GM12878 (cell line): ENCODE measurements around the gene MGME1. TPM values are rescaled to one million over a fixed set of nuclear protein-coding genes. Genes with fewer than 3 reads are reported as not detected.

Experiments
- ATAC-seq: fragments of 200-7000 bp; cut with Tn5 transposase; 3 replicates; pipeline ENCODE4 v1.9.1; 2020; ENCODE audit warnings: mild to moderate bottlenecking, moderate library complexity
- Bru-seq: library from RNA; stranded (reverse); fragments of 400-500 nt; gene quantifications from one replicate; lab custom pipeline; 2021; lab: Mats Ljungman, UMichigan
- BruChase-seq, 2 experiments: library from RNA; stranded (reverse); fragments of 400-500 nt; gene quantifications; one replicate each; lab custom pipeline; 2021; lab: Mats Ljungman, UMichigan
- BruUV-seq: library from RNA; stranded (reverse); fragments of 400-500 nt; replicated peaks from 2 replicates; lab custom pipeline; 2021; lab: Mats Ljungman, UMichigan
- CTCF ChIA-PET: fragments of 300-600 bp; sonication (Branson Sonifier 250); formaldehyde crosslinking; extraction: SDS; loops from one replicate; lab custom pipeline; 2021; ENCODE audit warnings: inconsistent platforms; lab: Yijun Ruan, JAX
- POLR2A ChIA-PET: fragments of 350-600 bp; formaldehyde crosslinking; extraction: SDS; loops from one replicate; lab custom pipeline; 2021; ENCODE audit warnings: inconsistent platforms; lab: Charles Lee
- RAD21 ChIA-PET: fragments of 300-600 bp; sonication (Branson Sonifier 250); formaldehyde crosslinking; loops from one replicate; lab custom pipeline; 2023; ENCODE audit warnings: antibody characterized with exemption; ENCODE audit not compliant: unreplicated experiment; lab: Charles Lee
- SMC1A ChIA-PET: fragments of 300-600 bp; sonication (Branson Sonifier 250); formaldehyde crosslinking; loops from one replicate; lab custom pipeline; 2023; ENCODE audit not compliant: unreplicated experiment, uncharacterized antibody; lab: Charles Lee
- DNase-seq: peaks from one replicate; pipeline ENCODE4 v3.0.0-alpha.2; 2011; ENCODE audit warnings: low read depth, low spot score
- FAIRE-seq: peaks from 3 replicates; lab custom pipeline; 2011; peaks lifted over from hg19 to GRCh38; lab: Jason Lieb, UNC
- H2AFZ ChIP-seq: 2 replicates; pipeline ENCODE4 v1.6.0; 2011; ENCODE audit warnings: low read depth, low read length, control low read depth; ENCODE audit not compliant: control insufficient read depth
- H3K27ac ChIP-seq: 2 replicates; pipeline ENCODE4 v1.5.1; 2011; ENCODE audit warnings: control low read depth; ENCODE audit not compliant: control insufficient read depth, insufficient read depth
- H3K27me3 ChIP-seq, 2 experiments: replicated peaks in 1 of 2; 2 replicates each; pipeline versions ENCODE4 v1.6.0 to v1.6.1; 2011; ENCODE audit warnings: low read length in 1 of 2; ENCODE audit not compliant: control insufficient read depth in 2 of 2, insufficient read depth in 2 of 2
- H3K36me3 ChIP-seq, 2 experiments: 2 replicates each; pipeline ENCODE4 v1.5.1; 2011; ENCODE audit warnings: low read length in 1 of 2; ENCODE audit not compliant: control insufficient read depth in 2 of 2, insufficient read depth in 2 of 2
- H3K4me1 ChIP-seq: 2 replicates; pipeline ENCODE4 v1.6.1; 2011; ENCODE audit warnings: mild to moderate bottlenecking, low read length, moderate library complexity, mixed read lengths; ENCODE audit not compliant: control insufficient read depth, insufficient read depth
- H3K4me2 ChIP-seq: 2 replicates; pipeline ENCODE4 v1.6.0; 2011; ENCODE audit warnings: control low read depth; ENCODE audit not compliant: control insufficient read depth, insufficient read depth
- H3K4me3 ChIP-seq: fragments of 200-600 bp; sonication (generic); 2 replicates; pipeline ENCODE4 v1.5.1; 2016
- H3K79me2 ChIP-seq: 2 replicates; pipeline ENCODE4 v1.6.0; 2011; ENCODE audit warnings: low read length; ENCODE audit not compliant: control insufficient read depth, insufficient read depth
- H3K9ac ChIP-seq: 2 replicates; pipeline ENCODE4 v1.8.0; 2011; ENCODE audit warnings: low read length, control low read depth, mixed read lengths; ENCODE audit not compliant: control insufficient read depth, insufficient read depth
- H3K9me3 ChIP-seq: replicated peaks from 3 replicates; pipeline ENCODE4 v1.5.1; 2011; ENCODE audit warnings: mild to moderate bottlenecking, low read length; ENCODE audit not compliant: control insufficient read depth, insufficient read depth
- H4K20me1 ChIP-seq: 2 replicates; pipeline ENCODE4 v1.6.0; 2011; ENCODE audit not compliant: control insufficient read depth, insufficient read depth
- ETV6 ChIP-seq, 2 experiments: fragments of 450-650 bp in 1 of 2; IDR thresholded peaks in 1 of 2; conservative IDR thresholded peaks in 1 of 2; 2 replicates each; pipeline ENCODE4 v1.6.1; 2014; ENCODE audit warnings: antibody characterized with exemption in 1 of 2, borderline replicate concordance in 1 of 2, low read depth in 1 of 2, mild to moderate bottlenecking in 1 of 2, moderate library complexity in 1 of 2
- SRF ChIP-seq, 2 experiments: IDR thresholded peaks; 2 replicates each; pipeline ENCODE4 v1.6.1; 2011; ENCODE audit warnings: low read depth in 2 of 2, low read length in 2 of 2, mild to moderate bottlenecking in 1 of 2, moderate library complexity in 1 of 2
- STAT3 ChIP-seq: IDR thresholded peaks from 2 replicates; pipeline ENCODE4 v1.6.1; 2011; ENCODE audit warnings: low read depth, low read length, improper control_type of control experiment
- TAF1 ChIP-seq: IDR thresholded peaks from 2 replicates; pipeline ENCODE4 v1.6.1; 2011; ENCODE audit warnings: mild to moderate bottlenecking, low read depth, low read length, borderline replicate concordance
- ZNF622 ChIP-seq: fragments of 450-650 bp; IDR thresholded peaks from 2 replicates; pipeline ENCODE4 v1.6.1; 2017; ENCODE audit warnings: mild to moderate bottlenecking, inconsistent platforms
- WGBS: methylation state at CpG from one replicate; pipeline ENCODE4 v1.1.6; 2016; ENCODE audit warnings: low lambda C conversion rate; ENCODE audit not compliant: insufficient replicate concordance, insufficient coverage; ENCODE audit errors: missing lambda C conversion rate; 5-methylcytosine and 5-hydroxymethylcytosine counted together
- in situ Hi-C: fragments of 300-500 bp; cut with MboI; formaldehyde crosslinking; loops from 9 replicates; pipeline ENCODE4 v1.14.3; 2018; ENCODE audit warnings: mixed read lengths
- intact Hi-C: fragments of 100-400 bp; cut with micrococcal nuclease; formaldehyde crosslinking; loops from one replicate; pipeline ENCODE4 v1.14.2; 2022; ENCODE audit not compliant: unreplicated experiment
- long read RNA-seq, 2 experiments: library from polyadenylated mRNA; unstranded; transcript quantifications; one replicate each; pipeline ENCODE4 v2.0.0, GENCODE V29; 2019 to 2020
- polyA minus RNA-seq, 3 experiments: library from RNA; depleted of rRNA, polyadenylated mRNA; stranded (reverse); fragments of >200 nt; gene quantifications; 2 replicates each; pipeline ENCODE4 v1.2.3, GENCODE V29; 2011
- polyA plus RNA-seq, 11 experiments: library from polyadenylated mRNA; depleted of rRNA in 4 of 11; unstranded in 6 of 11; stranded (reverse) in 5 of 11; fragments of >200 nt; fragmentation: Nextera tagmentation in 4 of 11; fragmentation: Illumina TruSeq in 1 of 11; extraction: Ambion mirVana in 4 of 11; extraction: Trizol in 1 of 11; gene quantifications; 1 replicate in 1 of 11; 2 replicates in 10 of 11; pipeline versions ENCODE4 v1.2.1 to v1.2.3, GENCODE V29; 2011 to 2016; ENCODE audit warnings: inconsistent platforms in 2 of 11, missing spikeins in 2 of 11, low read depth in 1 of 11
- total RNA-seq, 4 experiments: library from RNA; depleted of rRNA in 3 of 4; stranded (reverse); fragments of >200 nt in 3 of 4; fragmentation: Illumina TruSeq in 1 of 4; extraction: Trizol in 1 of 4; gene quantifications; 2 replicates each; pipeline versions ENCODE4 v1.2.1 to v1.2.3, GENCODE V29; 2013 to 2021
- TF ChIP-seq, protein P1 (sequence below): fragments of 150-350 bp; IDR thresholded peaks from 2 replicates; pipeline ENCODE4 v1.6.1; 2016; ENCODE audit warnings: low read depth, low read length
- TF ChIP-seq, protein P2 (sequence below): fragments of 450-650 bp; IDR thresholded peaks from 2 replicates; pipeline ENCODE4 v1.6.1; 2017; ENCODE audit warnings: low read depth, mild to moderate bottlenecking, moderate library complexity

The MGME1 gene, protein sequence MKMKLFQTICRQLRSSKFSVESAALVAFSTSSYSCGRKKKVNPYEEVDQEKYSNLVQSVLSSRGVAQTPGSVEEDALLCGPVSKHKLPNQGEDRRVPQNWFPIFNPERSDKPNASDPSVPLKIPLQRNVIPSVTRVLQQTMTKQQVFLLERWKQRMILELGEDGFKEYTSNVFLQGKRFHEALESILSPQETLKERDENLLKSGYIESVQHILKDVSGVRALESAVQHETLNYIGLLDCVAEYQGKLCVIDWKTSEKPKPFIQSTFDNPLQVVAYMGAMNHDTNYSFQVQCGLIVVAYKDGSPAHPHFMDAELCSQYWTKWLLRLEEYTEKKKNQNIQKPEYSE
- total RNA-seq (2013; cell fraction: nucleolus; rRNA removed): 31.0 and 35.6 TPM in 2 replicates
- total RNA-seq (2014; rRNA removed) (15.7 and 18.0 TPM in 2 replicates), total RNA-seq (2014; rRNA removed; fragmentation: Illumina TruSeq; extraction: Trizol) (33.6 and 33.7 TPM in 2 replicates), total RNA-seq (2021) (26.8 and 27.6 TPM in 2 replicates), polyA plus RNA-seq (2011; rRNA removed) (35.2 and 46.4 TPM in 2 replicates), polyA plus RNA-seq (2014; fragmentation: Illumina TruSeq; extraction: Trizol) (44.8 and 48.9 TPM in 2 replicates), polyA plus RNA-seq (2014; fragmentation: Nextera tagmentation; extraction: Ambion mirVana) (10 to 100 TPM; 13.4 to 14.1 TPM), polyA plus RNA-seq (2014; rRNA removed) (21.2 and 24.7 TPM in 2 replicates), polyA plus RNA-seq (2016; fragmentation: Nextera tagmentation; extraction: Ambion mirVana) (10 to 100 TPM; 37.9 to 40.8 TPM), polyA minus RNA-seq (2011; rRNA and poly(A)+ RNA removed) (23.3 and 27.0 TPM in 2 replicates), Bru-seq, nascent RNA (percentile 85 among the genes with signal in this experiment), BruChase-seq, experiment 1, labeled RNA remaining after a 6-hour chase (percentile 74 among the genes with signal in this experiment), BruChase-seq, experiment 2, labeled RNA remaining after a 2-hour chase (percentile 80 among the genes with signal in this experiment)
- polyA plus RNA-seq (2011; ENCODE audit: low read depth): 24.8 TPM
- 16.6 and 18.2 TPM in 2 replicates for polyA plus RNA-seq (2011; cell fraction: cytosol; rRNA removed)
- polyA plus RNA-seq (2011; cell fraction: nucleus; rRNA removed): 15.8 and 17.2 TPM in 2 replicates
- 23.4 and 24.9 TPM in 2 replicates for polyA plus RNA-seq (2012)
- 14.6 and 16.2 TPM in 2 replicates for polyA minus RNA-seq (2011; cell fraction: cytosol; rRNA and poly(A)+ RNA removed)
- 18.8 and 21.9 TPM in 2 replicates for polyA minus RNA-seq (2011; cell fraction: nucleus; rRNA and poly(A)+ RNA removed)
- long read RNA-seq, experiment 1, transcript MGME1-203 (5 exons, 2,336 nt): major isoform, 13 of 28 reads
- long read RNA-seq, experiment 1, partial matches to known transcripts: 5 of 28 reads
- long read RNA-seq, experiment 1, other reads (novel, unspliced or antisense): 6 of 28 reads
- long read RNA-seq, experiment 2, transcript MGME1-203 (5 exons, 2,336 nt): major isoform, 108 of 216 reads
- long read RNA-seq, experiment 2, transcript MGME1-205 (3 exons, 740 nt): minor isoform, 9 of 216 reads
- long read RNA-seq, experiment 2, partial matches to known transcripts: 58 of 216 reads
- long read RNA-seq, experiment 2, other reads (novel, unspliced or antisense): 36 of 216 reads

DNA sequence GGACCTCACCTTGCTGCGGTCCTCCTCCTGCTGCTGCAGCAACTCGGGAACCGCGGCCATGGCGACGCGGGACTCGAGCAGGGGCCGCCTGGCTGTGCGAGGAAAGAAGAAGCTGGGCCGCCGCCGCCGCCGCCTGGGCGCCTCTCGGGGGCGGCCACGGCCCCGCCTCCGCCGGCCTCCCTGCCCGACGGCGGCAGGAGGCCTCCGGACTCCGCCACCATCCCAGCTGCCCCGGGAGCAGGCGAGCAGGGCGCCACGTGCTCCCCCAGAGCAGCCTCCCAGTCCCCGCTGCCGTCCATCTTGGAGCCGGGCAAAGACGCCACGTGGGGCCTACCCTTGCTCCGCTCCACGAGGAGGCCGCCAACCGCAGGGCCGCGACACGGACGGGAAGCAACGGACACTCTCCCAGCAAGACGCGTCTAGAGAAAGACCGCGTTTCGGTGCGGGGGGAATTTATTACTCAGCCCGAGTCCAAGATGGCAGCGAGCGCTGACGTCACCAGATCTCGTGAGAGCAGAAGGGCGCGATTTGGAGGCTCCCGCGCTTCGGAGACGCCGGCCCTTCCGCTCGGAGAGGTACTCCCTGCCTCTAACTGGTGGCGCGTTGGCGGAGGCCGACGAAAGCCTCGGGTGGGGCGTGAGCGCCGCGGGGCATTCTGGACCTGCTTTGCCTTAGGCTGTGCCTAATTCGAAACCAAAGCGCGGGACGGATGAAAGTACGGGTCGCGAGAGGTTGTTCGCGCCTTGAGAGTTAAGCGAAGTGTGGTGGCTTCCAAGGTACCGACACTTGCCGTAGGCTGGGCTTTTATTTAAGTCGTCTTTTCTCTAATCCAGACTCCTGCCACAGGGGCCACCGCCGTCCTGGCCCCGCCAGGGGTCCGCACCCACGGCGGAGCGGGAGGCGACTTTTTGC, at the start of gene MGME1, which contains the start of gene SNX5:
Gene MGME1 (plus strand): TSS at position 653 of the 912 bp plus-strand sequence. CDS start 842 bp downstream, outside the sequence.
Gene SNX5 (minus strand): TSS at position 429 of the 912 bp plus-strand sequence. CDS start 369 bp downstream, at position 60.
- no peaks in the 10 kb centered on the region; the same call in 1 of the 2 replicates for H3K4me1 ChIP-seq
- POLR2A ChIA-PET: interaction anchor here (0.6 to 5.5 kb wide), 4 partner anchors 12 to 35 kb away, joined by 3 to 74 read pairs (median 7); no protein-coding TSS in a partner anchor
- H3K4me3 ChIP-seq: peak within 1 kb of the TSS; percentile 96
- ATAC-seq (peak; percentile 84), FAIRE-seq (peak; percentile 47), DNase-seq (peak; percentile 96)
- CTCF ChIA-PET: interaction anchor here (1.1 to 7.4 kb wide), 5 partner anchors 13 to 36 kb away, joined by 4 to 88 read pairs (median 9); no protein-coding TSS in a partner anchor
- RAD21 ChIA-PET: interaction anchor here (1.1 to 5.3 kb wide), 8 partner anchors 8 to 287 kb away, joined by 3 to 31 read pairs (median 8); no protein-coding TSS in a partner anchor
- H3K9ac ChIP-seq: peak within 1 kb of the TSS; percentile 99
- WGBS: 1% methylated on average over 94 of the region's 96 CpGs
- no peaks in the 10 kb centered on the region for H3K27me3 ChIP-seq
- in situ Hi-C loops (no loop called here), intact Hi-C loops (loop anchor here (2.0 kb wide), 2 partner anchors 24 to 286 kb away; partner anchors contain the start of gene RRBP1)
- no peaks in the 10 kb centered on the region for H3K9me3 ChIP-seq
- SMC1A ChIA-PET: interaction anchor here (1.7 to 5.5 kb wide), 6 partner anchors 9 to 35 kb away, joined by 6 to 41 read pairs (median 12); no protein-coding TSS in a partner anchor
- H3K79me2 ChIP-seq: peaks cover 98% of the 10 kb centered on the region
- H2AFZ ChIP-seq: peak within 1 kb of the TSS; percentile 88
- no TSS peak for BruUV-seq
- peak within 1 kb of the TSS; percentile 64 for H3K4me2 ChIP-seq
- no peaks in the 10 kb centered on the region for H4K20me1 ChIP-seq
- H3K36me3 ChIP-seq: peaks cover 0 to under 1% of the 10 kb centered on the region in 2 experiments; a peak in 1 of 4 replicates
- H3K27ac ChIP-seq: peak within 1 kb of the TSS; percentile 98
- TF ChIP-seq, protein P1, sequence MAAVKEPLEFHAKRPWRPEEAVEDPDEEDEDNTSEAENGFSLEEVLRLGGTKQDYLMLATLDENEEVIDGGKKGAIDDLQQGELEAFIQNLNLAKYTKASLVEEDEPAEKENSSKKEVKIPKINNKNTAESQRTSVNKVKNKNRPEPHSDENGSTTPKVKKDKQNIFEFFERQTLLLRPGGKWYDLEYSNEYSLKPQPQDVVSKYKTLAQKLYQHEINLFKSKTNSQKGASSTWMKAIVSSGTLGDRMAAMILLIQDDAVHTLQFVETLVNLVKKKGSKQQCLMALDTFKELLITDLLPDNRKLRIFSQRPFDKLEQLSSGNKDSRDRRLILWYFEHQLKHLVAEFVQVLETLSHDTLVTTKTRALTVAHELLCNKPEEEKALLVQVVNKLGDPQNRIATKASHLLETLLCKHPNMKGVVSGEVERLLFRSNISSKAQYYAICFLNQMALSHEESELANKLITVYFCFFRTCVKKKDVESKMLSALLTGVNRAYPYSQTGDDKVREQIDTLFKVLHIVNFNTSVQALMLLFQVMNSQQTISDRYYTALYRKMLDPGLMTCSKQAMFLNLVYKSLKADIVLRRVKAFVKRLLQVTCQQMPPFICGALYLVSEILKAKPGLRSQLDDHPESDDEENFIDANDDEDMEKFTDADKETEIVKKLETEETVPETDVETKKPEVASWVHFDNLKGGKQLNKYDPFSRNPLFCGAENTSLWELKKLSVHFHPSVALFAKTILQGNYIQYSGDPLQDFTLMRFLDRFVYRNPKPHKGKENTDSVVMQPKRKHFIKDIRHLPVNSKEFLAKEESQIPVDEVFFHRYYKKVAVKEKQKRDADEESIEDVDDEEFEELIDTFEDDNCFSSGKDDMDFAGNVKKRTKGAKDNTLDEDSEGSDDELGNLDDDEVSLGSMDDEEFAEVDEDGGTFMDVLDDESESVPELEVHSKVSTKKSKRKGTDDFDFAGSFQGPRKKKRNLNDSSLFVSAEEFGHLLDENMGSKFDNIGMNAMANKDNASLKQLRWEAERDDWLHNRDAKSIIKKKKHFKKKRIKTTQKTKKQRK: no peak
- TF ChIP-seq STAT3 (0 out of 2 replicates have a peak, but pooled peaks have one; percentile 33), SRF (IDR thresholded peaks at IDR 0.05; ENCODE audit: low read depth in 2 of 2, low read length in 2 of 2) (no peak), ETV6 (conservative IDR thresholded peaks at IDR 0.05 in 1 of 2, IDR thresholded peaks at IDR 0.05 in 1 of 2; ENCODE audit: borderline replicate concordance in 1 of 2, low read depth in 1 of 2) (peak in 1 of 2 experiments; percentile 28; a peak in 1 of 4 replicates), TAF1 (peak; percentile 89), ZNF622 (no peak)
- TF ChIP-seq, protein P2, sequence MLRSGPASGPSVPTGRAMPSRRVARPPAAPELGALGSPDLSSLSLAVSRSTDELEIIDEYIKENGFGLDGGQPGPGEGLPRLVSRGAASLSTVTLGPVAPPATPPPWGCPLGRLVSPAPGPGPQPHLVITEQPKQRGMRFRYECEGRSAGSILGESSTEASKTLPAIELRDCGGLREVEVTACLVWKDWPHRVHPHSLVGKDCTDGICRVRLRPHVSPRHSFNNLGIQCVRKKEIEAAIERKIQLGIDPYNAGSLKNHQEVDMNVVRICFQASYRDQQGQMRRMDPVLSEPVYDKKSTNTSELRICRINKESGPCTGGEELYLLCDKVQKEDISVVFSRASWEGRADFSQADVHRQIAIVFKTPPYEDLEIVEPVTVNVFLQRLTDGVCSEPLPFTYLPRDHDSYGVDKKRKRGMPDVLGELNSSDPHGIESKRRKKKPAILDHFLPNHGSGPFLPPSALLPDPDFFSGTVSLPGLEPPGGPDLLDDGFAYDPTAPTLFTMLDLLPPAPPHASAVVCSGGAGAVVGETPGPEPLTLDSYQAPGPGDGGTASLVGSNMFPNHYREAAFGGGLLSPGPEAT: peak; percentile 67
